ENCODE results near the gene SEPTIN2. TPM values are rescaled to one million over a fixed set of nuclear protein-coding genes. Genes with fewer than 3 reads are reported as not detected.

Gene SEPTIN2
- total RNA-seq, 1 donor from 2014 or later, result 215 TPM

- H3K4me1 Mint-ChIP-seq, result peaks cover 42% of the 10 kb centered on the region
These were observed 20.2 kb upstream of the SEPTIN2 start for GRCh38 chr2:241295326-241296095.

GRCh38 chr2:241296767-241297166, 19.0 kb upstream of the SEPTIN2 start:
- Mint-ChIP-seq H3K4me1 (peaks cover 34% of the 10 kb centered on the region), H3K4me3 (no peak overlapping the region), H3K9me3 (no peaks in the 10 kb centered on the region), H3K27ac (no peak overlapping the region), H3K27me3 (no peaks in the 10 kb centered on the region), H3K36me3 (ENCODE audit: low read depth) (peaks cover 14% of the 10 kb centered on the region)
- no peak for DNase-seq
- intact Hi-C loops (cut with micrococcal nuclease), result no loop called here

More at GRCh38 chr2:241295326-241296095, 20.2 kb upstream of the SEPTIN2 start:
- no peak for DNase-seq
- H3K27ac Mint-ChIP-seq, result no peak overlapping the region
- no peak overlapping the region for H3K4me3 Mint-ChIP-seq
- H3K27me3 Mint-ChIP-seq, result no peaks in the 10 kb centered on the region
- peaks cover 19% of the 10 kb centered on the region for H3K36me3 Mint-ChIP-seq (ENCODE audit: low read depth)
- intact Hi-C loops (cut with micrococcal nuclease), result no loop called here
- H3K9me3 Mint-ChIP-seq, result no peaks in the 10 kb centered on the region

- Mint-ChIP-seq H3K27ac (peak overlapping the region; percentile 9), H3K4me3 (peak overlapping the region; percentile 62), H3K4me1 (peaks cover 31% of the 10 kb centered on the region), H3K36me3 (ENCODE audit: low read depth) (peaks cover 14% of the 10 kb centered on the region), H3K9me3 (no peaks in the 10 kb centered on the region), H3K27me3 (no peaks in the 10 kb centered on the region)
- intact Hi-C loops (cut with micrococcal nuclease), result no loop called here
- DNase-seq, result peak; percentile 70
These were observed 17.1 kb upstream of the SEPTIN2 start for GRCh38 chr2:241298673-241299072.

- H3K9me3 Mint-ChIP-seq, result no peaks in the 10 kb centered on the region
- H3K27ac Mint-ChIP-seq, result no peak overlapping the region
- peaks cover 14% of the 10 kb centered on the region for H3K36me3 Mint-ChIP-seq (ENCODE audit: low read depth)
- peak overlapping the region; percentile 46 for H3K4me3 Mint-ChIP-seq
- intact Hi-C loops (cut with micrococcal nuclease), result no loop called here
- H3K27me3 Mint-ChIP-seq, result no peaks in the 10 kb centered on the region
- H3K4me1 Mint-ChIP-seq, result peaks cover 32% of the 10 kb centered on the region
- peak; percentile 76 for DNase-seq
These were observed 15.7 kb upstream of the SEPTIN2 start for GRCh38 chr2:241300000-241300399.

GRCh38 chr2:241302083-241302482, 13.6 kb upstream of the SEPTIN2 start:
- Mint-ChIP-seq H3K9me3 (no peaks in the 10 kb centered on the region), H3K4me3 (no peak overlapping the region), H3K27me3 (no peaks in the 10 kb centered on the region), H3K27ac (no peak overlapping the region), H3K36me3 (ENCODE audit: low read depth) (peaks cover 9% of the 10 kb centered on the region), H3K4me1 (peaks cover 33% of the 10 kb centered on the region)
- DNase-seq, result no peak
- intact Hi-C loops (cut with micrococcal nuclease), result no loop called here

GRCh38 chr2:241302759-241303651, 12.7 kb upstream of the SEPTIN2 start:
- intact Hi-C loops (cut with micrococcal nuclease), result no loop called here
- Mint-ChIP-seq H3K4me1 (peaks cover 34% of the 10 kb centered on the region), H3K36me3 (ENCODE audit: low read depth) (peaks cover 3% of the 10 kb centered on the region), H3K27me3 (no peaks in the 10 kb centered on the region), H3K27ac (no peak overlapping the region), H3K9me3 (no peaks in the 10 kb centered on the region), H3K4me3 (no peak overlapping the region)
- DNase-seq, result no peak

- no peak overlapping the region for H3K4me3 Mint-ChIP-seq
- H3K27ac Mint-ChIP-seq, result no peak overlapping the region
- no peaks in the 10 kb centered on the region for H3K9me3 Mint-ChIP-seq
- H3K4me1 Mint-ChIP-seq, result peaks cover 33% of the 10 kb centered on the region
- intact Hi-C loops (cut with micrococcal nuclease), result no loop called here
- peaks cover 3% of the 10 kb centered on the region for H3K36me3 Mint-ChIP-seq (ENCODE audit: low read depth)
- no peaks in the 10 kb centered on the region for H3K27me3 Mint-ChIP-seq
- no peak for DNase-seq
These were observed 11.6 kb upstream of the SEPTIN2 start for GRCh38 chr2:241304039-241304670.

GRCh38 chr2:241307055-241307454, 8.7 kb upstream of the SEPTIN2 start:
- Mint-ChIP-seq H3K27me3 (no peaks in the 10 kb centered on the region), H3K9me3 (no peaks in the 10 kb centered on the region), H3K36me3 (ENCODE audit: low read depth) (peaks cover 8% of the 10 kb centered on the region), H3K4me3 (no peak overlapping the region), H3K27ac (no peak overlapping the region), H3K4me1 (peaks cover 45% of the 10 kb centered on the region)
- no peak for DNase-seq
- intact Hi-C loops (cut with micrococcal nuclease), result no loop called here

GRCh38 chr2:241308267-241308666, 7.5 kb upstream of the SEPTIN2 start:
- no peak overlapping the region for H3K27ac Mint-ChIP-seq

GRCh38 chr2:241308832-241309500, 6.8 kb upstream of the SEPTIN2 start:
- Mint-ChIP-seq H3K27me3 (no peaks in the 10 kb centered on the region), H3K36me3 (ENCODE audit: low read depth) (peaks cover 12% of the 10 kb centered on the region), H3K27ac (no peak overlapping the region), H3K4me3 (peak overlapping the region; percentile 25), H3K9me3 (no peaks in the 10 kb centered on the region), H3K4me1 (peaks cover 50% of the 10 kb centered on the region)
- DNase-seq, result no peak
- intact Hi-C loops (cut with micrococcal nuclease), result no loop called here

More at GRCh38 chr2:241308267-241308666, 7.5 kb upstream of the SEPTIN2 start:
- H3K9me3 Mint-ChIP-seq, result no peaks in the 10 kb centered on the region
- no peak overlapping the region for H3K4me3 Mint-ChIP-seq
- peaks cover 48% of the 10 kb centered on the region for H3K4me1 Mint-ChIP-seq
- intact Hi-C loops (cut with micrococcal nuclease), result no loop called here
- H3K36me3 Mint-ChIP-seq (ENCODE audit: low read depth), result peaks cover 12% of the 10 kb centered on the region
- no peaks in the 10 kb centered on the region for H3K27me3 Mint-ChIP-seq
- no peak for DNase-seq

GRCh38 chr2:241309684-241310117, 6.0 kb upstream of the SEPTIN2 start:
- Mint-ChIP-seq H3K9me3 (no peaks in the 10 kb centered on the region), H3K27me3 (no peaks in the 10 kb centered on the region), H3K27ac (peak overlapping the region; percentile 81), H3K4me3 (peak overlapping the region; percentile 67), H3K36me3 (ENCODE audit: low read depth) (peaks cover 12% of the 10 kb centered on the region), H3K4me1 (peaks cover 48% of the 10 kb centered on the region)
- intact Hi-C loops (cut with micrococcal nuclease), result loop anchor here (10.0 kb wide), 1 partner anchor 685 kb away; the partner anchor contains the start of gene GPR35
- peak; percentile 88 for DNase-seq

GRCh38 chr2:241310917-241311566, 4.7 kb upstream of the SEPTIN2 start:
- H3K27ac Mint-ChIP-seq, result peak overlapping the region; percentile 2
- no peaks in the 10 kb centered on the region for H3K27me3 Mint-ChIP-seq
- H3K36me3 Mint-ChIP-seq (ENCODE audit: low read depth), result peaks cover 16% of the 10 kb centered on the region
- DNase-seq, result no peak
- intact Hi-C loops (cut with micrococcal nuclease), result loop anchor here (10.0 kb wide), 1 partner anchor 686 kb away; the partner anchor contains the start of gene GPR35
- no peaks in the 10 kb centered on the region for H3K9me3 Mint-ChIP-seq
- H3K4me1 Mint-ChIP-seq, result peaks cover 48% of the 10 kb centered on the region
- no peak overlapping the region for H3K4me3 Mint-ChIP-seq

- no peak overlapping the region for H3K27ac Mint-ChIP-seq
- no peaks in the 10 kb centered on the region for H3K9me3 Mint-ChIP-seq
- H3K36me3 Mint-ChIP-seq (ENCODE audit: low read depth), result peaks cover 23% of the 10 kb centered on the region
- intact Hi-C loops (cut with micrococcal nuclease), result loop anchor here (10.0 kb wide), 1 partner anchor 687 kb away; the partner anchor contains the start of gene GPR35
- DNase-seq, result no peak
- no peak overlapping the region for H3K4me3 Mint-ChIP-seq
- H3K27me3 Mint-ChIP-seq, result no peaks in the 10 kb centered on the region
- peaks cover 52% of the 10 kb centered on the region for H3K4me1 Mint-ChIP-seq
These were observed 3.6 kb upstream of the SEPTIN2 start for GRCh38 chr2:241312082-241312481.

Data from activated CD4-positive, alpha-beta T cell treated with anti-CD3 and anti-CD28 coated beads, Interleukin-2, amount 10 ng/mL, durations not matched to agents 24 days and 14 days (primary cell).